DMS114 treated with DMSO at 0.1 percent for 48 hours (cell line): Measurements from ENCODE around the gene DLD.

Source experiments
- DNase-seq: peaks from one replicate; lab custom pipeline; 2025; ENCODE audit not compliant: unreplicated experiment; lab: John Stamatoyannopoulos, UW

Gene DLD

DNA sequence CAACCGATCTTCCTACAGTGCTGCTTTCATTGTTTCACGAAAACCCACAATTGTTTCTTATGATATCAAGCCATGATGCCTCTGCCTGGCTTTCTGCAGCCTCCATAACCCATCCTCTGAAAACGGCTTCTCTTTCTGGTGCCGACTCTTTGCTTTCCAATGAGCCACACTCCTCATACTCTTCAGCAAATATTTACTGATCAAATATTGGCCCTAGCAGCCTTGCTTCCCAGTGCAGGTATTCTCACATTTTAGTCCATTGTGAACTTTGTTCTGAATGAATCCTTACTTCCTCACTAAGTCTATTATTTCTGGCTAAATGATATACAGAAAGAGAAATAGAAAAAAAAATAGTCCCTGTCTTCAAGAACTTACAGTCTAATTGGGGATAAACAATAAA is 76.4 kb downstream of the DLD start:
- DNase-seq, result no peak

DNA sequence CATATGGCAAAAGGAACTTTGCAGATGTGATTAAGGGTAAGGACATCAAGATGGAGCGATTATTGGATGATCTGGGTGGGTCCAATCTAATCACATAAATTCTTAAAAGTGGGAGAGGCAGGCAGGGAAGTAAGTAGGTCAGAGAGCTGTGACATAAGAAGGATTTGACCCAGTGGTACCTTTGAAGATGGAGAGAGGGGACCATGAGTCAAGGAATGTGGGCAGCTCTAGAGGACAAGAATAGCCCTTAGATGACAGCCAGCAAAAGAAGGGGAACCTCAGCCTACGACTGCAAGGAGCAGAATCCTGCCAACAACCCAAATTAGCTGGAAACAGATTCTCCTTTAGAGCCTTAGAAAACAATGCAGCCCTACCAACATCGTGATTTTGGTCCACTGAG is 77.5 kb downstream of the DLD start:
- no peak for DNase-seq

DNA sequence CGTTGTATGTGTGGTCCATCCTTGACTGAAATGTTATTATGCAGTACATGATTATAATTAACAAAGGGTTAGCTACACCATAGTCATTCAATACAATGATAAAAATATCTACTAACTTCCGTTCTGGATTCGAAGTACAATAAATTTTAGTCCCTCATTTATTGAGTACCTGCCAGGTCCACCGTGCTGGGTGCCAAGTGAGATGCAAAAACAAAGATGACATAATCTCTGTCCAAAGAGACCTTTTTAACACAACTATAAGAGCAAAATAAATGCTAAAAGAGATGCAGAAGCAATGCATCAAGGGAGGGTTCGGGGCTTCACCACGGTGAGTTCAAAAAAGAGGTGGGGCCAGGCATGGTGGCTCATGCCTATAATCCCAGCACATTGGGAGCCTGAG is 78.9 kb downstream of the DLD start:
- no peak for DNase-seq
